DMS153 (cell line): ENCODE results near the gene PDZD2.
"Not testable (repeated sequence)": the region's sequence is repeated elsewhere in the genome, so short reads cannot be mapped to it uniquely, and the experiment has no call there.

ENCODE experiments used
- DNase-seq: peaks from one replicate; lab custom pipeline; 2025; lab: John Stamatoyannopoulos, UW

Gene PDZD2

GRCh38 chr5:32040181-32040695, 401.3 kb downstream of the PDZD2 start:
- not testable (repeated sequence) for DNase-seq

- no peak for DNase-seq
These were observed 403.6 kb downstream of the PDZD2 start for GRCh38 chr5:32042551-32042961.

- no peak for DNase-seq
These were observed 404.2 kb downstream of the PDZD2 start for GRCh38 chr5:32043105-32043504.

- DNase-seq = no peak
These were observed 405.5 kb downstream of the PDZD2 start for GRCh38 chr5:32044434-32044833.

GRCh38 chr5:32044939-32045338, 406.0 kb downstream of the PDZD2 start:
- no peak for DNase-seq

GRCh38 chr5:32047056-32047455, 408.1 kb downstream of the PDZD2 start:
- DNase-seq = no peak

- DNase-seq = no peak
These were observed 412.9 kb downstream of the PDZD2 start for GRCh38 chr5:32051796-32052195.

GRCh38 chr5:32055891-32056866, 417.2 kb downstream of the PDZD2 start:
- no peak for DNase-seq

GRCh38 chr5:32057187-32058096, 418.5 kb downstream of the PDZD2 start:
- DNase-seq = no peak

GRCh38 chr5:32058101-32058500, 419.2 kb downstream of the PDZD2 start:
- DNase-seq = no peak

GRCh38 chr5:32058997-32059396, 420.1 kb downstream of the PDZD2 start:
- DNase-seq = no peak

GRCh38 chr5:32059761-32060530, 421.0 kb downstream of the PDZD2 start:
- DNase-seq = no peak

GRCh38 chr5:32061236-32061635, 422.3 kb downstream of the PDZD2 start:
- no peak for DNase-seq

- no peak for DNase-seq
These were observed 427.5 kb downstream of the PDZD2 start for GRCh38 chr5:32066448-32066847.

GRCh38 chr5:32067774-32068470, 429.0 kb downstream of the PDZD2 start:
- no peak for DNase-seq

- no peak for DNase-seq
These were observed 429.6 kb downstream of the PDZD2 start for GRCh38 chr5:32068561-32068960.

- DNase-seq = no peak
These were observed 430.5 kb downstream of the PDZD2 start for GRCh38 chr5:32069396-32069795.

- DNase-seq = no peak
These were observed 432.5 kb downstream of the PDZD2 start for GRCh38 chr5:32071351-32071944.

GRCh38 chr5:32072054-32072453, 433.1 kb downstream of the PDZD2 start:
- DNase-seq = no peak

GRCh38 chr5:32074401-32074800, 435.5 kb downstream of the PDZD2 start:
- DNase-seq = no peak
